ENCODE measurements around the gene MDN1. TPM values are rescaled to one million over a fixed set of nuclear protein-coding genes. Genes with fewer than 3 reads are reported as not detected.
"Not testable (repeated sequence)": the region's sequence is repeated elsewhere in the genome, so short reads cannot be mapped to it uniquely, and the experiment has no call there.

Gene MDN1
- total RNA-seq, 4 donors from 2014 or later, result 7.1 to 46.5 (median 34.5) TPM

GRCh38 chr6:89790403-89790802 is 29.2 kb downstream of the MDN1 start:
- no peaks in the 10 kb centered on the region for H3K4me1 ChIP-seq
- TF ChIP-seq POLR2A (IDR thresholded peaks at IDR 0.05), result no peak
- TF ChIP-seq CTCF (IDR thresholded peaks at IDR 0.05), result no peak
- intact Hi-C loops (cut with DNase I; ENCODE audit: low total_unique reads), result no loop called here
- no peak overlapping the region for H3K27ac ChIP-seq
- no peaks in the 10 kb centered on the region for H3K9me3 ChIP-seq
- H3K4me3 ChIP-seq, result no peak overlapping the region
- no peak for DNase-seq
- H3K36me3 ChIP-seq, result no peaks in the 10 kb centered on the region
- H3K27me3 ChIP-seq, result no peaks in the 10 kb centered on the region

- no peaks in the 10 kb centered on the region for H3K4me1 ChIP-seq
- TF ChIP-seq CTCF (IDR thresholded peaks at IDR 0.05) (no peak), POLR2A (IDR thresholded peaks at IDR 0.05) (no peak)
- no peak overlapping the region for H3K27ac ChIP-seq
- no peak overlapping the region for H3K4me3 ChIP-seq
- intact Hi-C loops (cut with DNase I; ENCODE audit: low total_unique reads), result no loop called here
- no peaks in the 10 kb centered on the region for H3K27me3 ChIP-seq
- no peak for DNase-seq
- H3K9me3 ChIP-seq, result no peaks in the 10 kb centered on the region
- H3K36me3 ChIP-seq, result no peaks in the 10 kb centered on the region
Observed at GRCh38 chr6:89789980-89790379, 29.6 kb downstream of the MDN1 start.

- no peak overlapping the region for H3K27ac ChIP-seq
- intact Hi-C loops (cut with DNase I; ENCODE audit: low total_unique reads), result no loop called here
- no peaks in the 10 kb centered on the region for H3K27me3 ChIP-seq
- DNase-seq, result no peak
- H3K36me3 ChIP-seq, result no peaks in the 10 kb centered on the region
- no peaks in the 10 kb centered on the region for H3K9me3 ChIP-seq
- TF ChIP-seq POLR2A (IDR thresholded peaks at IDR 0.05) (no peak), CTCF (IDR thresholded peaks at IDR 0.05) (no peak)
- H3K4me3 ChIP-seq, result no peak overlapping the region
- no peaks in the 10 kb centered on the region for H3K4me1 ChIP-seq
Observed at GRCh38 chr6:89787660-89788328, 31.8 kb downstream of the MDN1 start.

- Histone ChIP-seq H3K27ac (no peak overlapping the region), H3K9me3 (no peaks in the 10 kb centered on the region), H3K36me3 (no peaks in the 10 kb centered on the region), H3K27me3 (no peaks in the 10 kb centered on the region), H3K4me1 (no peaks in the 10 kb centered on the region), H3K4me3 (no peak overlapping the region)
- intact Hi-C loops (cut with DNase I; ENCODE audit: low total_unique reads), result no loop called here
- TF ChIP-seq CTCF (IDR thresholded peaks at IDR 0.05), result no peak
- TF ChIP-seq POLR2A (IDR thresholded peaks at IDR 0.05), result no peak
- no peak for DNase-seq
Observed at GRCh38 chr6:89786970-89787369, 32.6 kb downstream of the MDN1 start.

GRCh38 chr6:89784838-89785237 is 34.8 kb downstream of the MDN1 start:
- H3K36me3 ChIP-seq, result no peaks in the 10 kb centered on the region
- no peak for TF ChIP-seq POLR2A (IDR thresholded peaks at IDR 0.05)
- H3K27ac ChIP-seq, result no peak overlapping the region

GRCh38 chr6:89783293-89783692 is 36.3 kb downstream of the MDN1 start:
- H3K9me3 ChIP-seq; H3K27ac ChIP-seq; H3K27me3 ChIP-seq; DNase-seq; H3K36me3 ChIP-seq; H3K4me3 ChIP-seq; intact Hi-C loops (cut with DNase I; ENCODE audit: low total_unique reads); H3K4me1 ChIP-seq: not testable (repeated sequence)

More at GRCh38 chr6:89784838-89785237, 34.8 kb downstream of the MDN1 start:
- Histone ChIP-seq H3K4me3 (no peak overlapping the region), H3K27me3 (no peaks in the 10 kb centered on the region), H3K9me3 (no peaks in the 10 kb centered on the region), H3K4me1 (no peaks in the 10 kb centered on the region)
- DNase-seq, result no peak
- intact Hi-C loops (cut with DNase I; ENCODE audit: low total_unique reads), result no loop called here

All from uterus (tissue), 4 donors.